Aorta (tissue), 5 donors: ENCODE measurements around the gene NDST3. TPM values are rescaled to one million over a fixed set of nuclear protein-coding genes. Genes with fewer than 3 reads are reported as not detected.
A peak's percentile ranks its signal among the peaks of the same experiment; 100 is the strongest.

Source experiments
- ATAC-seq: fragments of 200-7000 bp; cut with Tn5 transposase; one replicate; pipeline ENCODE4 v1.9.1; 2022; ENCODE audit warnings: moderate library complexity; ENCODE audit not compliant: low FRiP score
- DNase-seq, 2 donors: peaks; one replicate each; pipeline ENCODE4 v3.0.0-alpha.2; 2020
- H3K27ac ChIP-seq, 2 donors: one replicate each; pipeline ENCODE4 v1.5.1; 2013; ENCODE audit warnings: low read length in 2 of 2, mild to moderate bottlenecking in 2 of 2, moderate library complexity in 2 of 2, control low read depth in 1 of 2, inconsistent platforms in 1 of 2, low read depth in 1 of 2
- H3K27me3 ChIP-seq, 2 donors: one replicate each; pipeline ENCODE4 v1.6.1; 2013; ENCODE audit warnings: control low read depth in 1 of 2, low read length in 1 of 2, mild to moderate bottlenecking in 1 of 2, moderate library complexity in 1 of 2; ENCODE audit not compliant: insufficient read depth in 2 of 2, control insufficient read depth in 1 of 2
- H3K36me3 ChIP-seq, 2 donors: one replicate each; pipeline ENCODE4 v1.6.1; 2013; ENCODE audit warnings: control low read depth in 1 of 2, low read length in 1 of 2, mild to moderate bottlenecking in 1 of 2; ENCODE audit not compliant: insufficient read depth in 2 of 2, control insufficient read depth in 1 of 2
- H3K4me1 ChIP-seq, 2 donors: one replicate each; pipeline ENCODE4 v1.6.1; 2013; ENCODE audit warnings: low read length in 2 of 2, control low read depth in 1 of 2, mild to moderate bottlenecking in 1 of 2, moderate library complexity in 1 of 2; ENCODE audit not compliant: insufficient read depth in 2 of 2, control insufficient read depth in 1 of 2
- H3K4me3 ChIP-seq, 2 donors: one replicate each; pipeline ENCODE4 v1.5.1; 2013; ENCODE audit warnings: low read length in 2 of 2, control low read depth in 1 of 2, mild to moderate bottlenecking in 1 of 2
- H3K9me3 ChIP-seq: one replicate; pipeline ENCODE4 v1.6.1; 2013; ENCODE audit warnings: mild to moderate bottlenecking, low read length; ENCODE audit not compliant: control insufficient read depth
- WGBS, 2 donors: extraction: QIAGEN DNeasy Blood & Tissue Kit; methylation state at CpG; one replicate each; pipeline ENCODE4 v1.1.7; 2013; 5-methylcytosine and 5-hydroxymethylcytosine counted together
- intact Hi-C, 2 donors: fragments of 100-400 bp; cut with DNase I; formaldehyde crosslinking; loops; one replicate each; pipeline versions ENCODE4 v1.14.2 to v1.15.0; 2022
- long read RNA-seq, 2 donors: library from polyadenylated mRNA; unstranded; transcript quantifications; one replicate each; pipeline ENCODE4 v2.0.0, GENCODE V29; 2020 to 2021
- polyA plus RNA-seq, 2 donors: library from polyadenylated mRNA; stranded (reverse); fragments of 200-250 nt; gene quantifications; one replicate each; pipeline ENCODE4 v1.2.3, GENCODE V29; 2013
- total RNA-seq, 2 donors: library from RNA; stranded (reverse); fragmentation: NEBNext Ultra II Directional; extraction: Animal tissue kit (Norgen Biotek cat#: 25700); gene quantifications; one replicate each; pipeline ENCODE4 v1.2.1, GENCODE V29; 2021
- donor health status: healthy with polysubstance abuse.
- donor health status: Bipolar disorder and iron deficiency.
- donor health status: DM: no; HTN: no; CAD: no.
- donor health status: DM: no; HTN: no; CAD: no.
- donor health status: DM: yes; HTN: yes; CAD: no.

The NDST3 gene
- total RNA-seq (not detected), polyA plus RNA-seq (not detected)
- long read RNA-seq, donor 1 = 0 reads
- long read RNA-seq, donor 2 = 0 reads

- peak in 1 of 2 donors; percentile 72 for DNase-seq
- 20 to 23% methylated on average over 11 of the region's 11 CpGs for WGBS, 2 donors
- no peaks in the 10 kb centered on the region for H3K9me3 ChIP-seq
- H3K27ac ChIP-seq = no peak within 1 kb of the TSS
- peak; percentile 62 for ATAC-seq
- intact Hi-C loops = no loop called here
- peak within 1 kb of the TSS; percentile 52 to 57 for H3K4me3 ChIP-seq
- no peaks in the 10 kb centered on the region for H3K27me3 ChIP-seq
- no peaks in the 10 kb centered on the region for H3K4me1 ChIP-seq
- no peaks in the 10 kb centered on the region for H3K36me3 ChIP-seq
Observed at GRCh38 chr4:118034053-118034785, at the start of gene NDST3. NDST3 (plus strand) TSS chr4:118034486; CDS start chr4:118053911, 19,425 bp downstream.

GRCh38 chr4:117986321-117986720 is 48.0 kb upstream of the NDST3 start:
- 59 to 65% methylated on average over 2 of the region's 2 CpGs for WGBS, 2 donors
- no peaks in the 10 kb centered on the region for H3K36me3 ChIP-seq
- ATAC-seq = no peak
- no peak overlapping the region for H3K27ac ChIP-seq
- intact Hi-C loops = no loop called here
- H3K4me3 ChIP-seq = no peak overlapping the region
- H3K4me1 ChIP-seq = no peaks in the 10 kb centered on the region
- no peaks in the 10 kb centered on the region for H3K27me3 ChIP-seq
- no peaks in the 10 kb centered on the region for H3K9me3 ChIP-seq
- no peak for DNase-seq

- Histone ChIP-seq H3K27me3 (no peaks in the 10 kb centered on the region), H3K36me3 (no peaks in the 10 kb centered on the region), H3K27ac (no peak overlapping the region), H3K4me3 (no peak overlapping the region), H3K4me1 (no peaks in the 10 kb centered on the region), H3K9me3 (no peaks in the 10 kb centered on the region)
- WGBS, 2 donors = 45 to 80% methylated on average over 1 of the region's 1 CpG
- intact Hi-C loops = no loop called here
- no peak for DNase-seq
- ATAC-seq = no peak
Observed at GRCh38 chr4:117987464-117987863, 46.8 kb upstream of the NDST3 start.

- ATAC-seq = no peak
- intact Hi-C loops = no loop called here
- WGBS, 2 donors = 94 to 96% methylated on average over 2 of the region's 2 CpGs
Observed at GRCh38 chr4:117996891-117997290, 37.4 kb upstream of the NDST3 start.

GRCh38 chr4:118004088-118004487 is 30.2 kb upstream of the NDST3 start:
- 83 to 86% methylated on average over 2 of the region's 2 CpGs for WGBS, 2 donors
- Histone ChIP-seq H3K4me1 (no peaks in the 10 kb centered on the region), H3K9me3 (no peaks in the 10 kb centered on the region), H3K36me3 (no peaks in the 10 kb centered on the region), H3K4me3 (no peak overlapping the region), H3K27ac (no peak overlapping the region), H3K27me3 (no peaks in the 10 kb centered on the region)
- intact Hi-C loops = no loop called here
- DNase-seq (no peak), ATAC-seq (no peak)

More at GRCh38 chr4:117996891-117997290, 37.4 kb upstream of the NDST3 start:
- no peak overlapping the region for H3K27ac ChIP-seq
- no peak overlapping the region for H3K4me3 ChIP-seq
- DNase-seq = no peak
- H3K27me3 ChIP-seq = no peaks in the 10 kb centered on the region
- peaks cover 1% of the 10 kb centered on the region for H3K9me3 ChIP-seq
- H3K36me3 ChIP-seq = no peaks in the 10 kb centered on the region
- H3K4me1 ChIP-seq = no peaks in the 10 kb centered on the region

GRCh38 chr4:118005883-118006282 is 28.4 kb upstream of the NDST3 start:
- H3K4me3 ChIP-seq = no peak overlapping the region
- ATAC-seq (no peak), DNase-seq (no peak)
- no peak overlapping the region for H3K27ac ChIP-seq
- no peaks in the 10 kb centered on the region for H3K36me3 ChIP-seq
- intact Hi-C loops = no loop called here
- no peaks in the 10 kb centered on the region for H3K9me3 ChIP-seq
- whole genome bisulfite sequencing, 2 donors = 79 to 81% methylated on average over 3 of the region's 3 CpGs
- no peaks in the 10 kb centered on the region for H3K4me1 ChIP-seq
- H3K27me3 ChIP-seq = no peaks in the 10 kb centered on the region

GRCh38 chr4:118012142-118012541 is 22.1 kb upstream of the NDST3 start:
- Histone ChIP-seq H3K36me3 (no peaks in the 10 kb centered on the region), H3K27ac (no peak overlapping the region), H3K27me3 (no peaks in the 10 kb centered on the region), H3K9me3 (no peaks in the 10 kb centered on the region), H3K4me1 (no peaks in the 10 kb centered on the region), H3K4me3 (no peak overlapping the region)
- DNase-seq = no peak
- WGBS, 2 donors = 92 to 96% methylated on average over 2 of the region's 2 CpGs
- intact Hi-C loops = no loop called here
- ATAC-seq = no peak

GRCh38 chr4:118014831-118015230 is 19.5 kb upstream of the NDST3 start:
- 89 to 90% methylated on average over 3 of the region's 3 CpGs for WGBS, 2 donors
- Histone ChIP-seq H3K27ac (no peak overlapping the region), H3K4me3 (no peak overlapping the region), H3K27me3 (no peaks in the 10 kb centered on the region), H3K4me1 (no peaks in the 10 kb centered on the region), H3K9me3 (no peaks in the 10 kb centered on the region), H3K36me3 (no peaks in the 10 kb centered on the region)
- DNase-seq (no peak), ATAC-seq (no peak)
- intact Hi-C loops = no loop called here

- H3K36me3 ChIP-seq = no peaks in the 10 kb centered on the region
- no peaks in the 10 kb centered on the region for H3K9me3 ChIP-seq
- ATAC-seq (no peak), DNase-seq (no peak)
- no peaks in the 10 kb centered on the region for H3K4me1 ChIP-seq
- no peak overlapping the region for H3K27ac ChIP-seq
- intact Hi-C loops = no loop called here
- H3K4me3 ChIP-seq = no peak overlapping the region
- no peaks in the 10 kb centered on the region for H3K27me3 ChIP-seq
Observed at GRCh38 chr4:118018381-118019145, 15.7 kb upstream of the NDST3 start.
